ENCODE results near the gene ACOX1.
A peak's percentile ranks its signal among the peaks of the same experiment; 100 is the strongest.

The ACOX1 gene

DNA sequence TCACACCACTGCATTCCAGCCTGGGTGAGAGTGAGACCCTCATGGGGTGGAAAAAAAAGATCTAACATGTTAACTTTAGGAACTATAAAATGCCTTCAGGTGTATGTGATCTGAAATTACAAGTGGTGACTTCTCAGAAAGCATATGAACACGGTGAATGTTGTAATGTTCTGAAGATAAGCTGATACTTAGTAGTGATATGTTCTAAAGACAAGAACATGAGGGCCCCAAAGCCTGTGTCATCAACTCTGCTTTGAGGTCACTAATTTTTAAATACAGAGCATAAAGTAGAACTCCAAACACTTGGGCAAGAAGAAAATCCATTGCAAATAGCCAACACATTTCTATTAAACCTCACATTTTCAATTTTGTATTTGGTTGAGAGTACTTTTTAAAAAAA, 35.5 kb downstream of the ACOX1 start:
- H3K36me3 ChIP-seq (ENCODE audit: insufficient read depth, low read length): no peaks in the 10 kb centered on the region
- no peaks in the 10 kb centered on the region for H3K9me3 ChIP-seq (ENCODE audit: control insufficient read depth, insufficient read depth, low read length)
- H3K9ac ChIP-seq (ENCODE audit: low read depth, low read length): no peak overlapping the region
- H3K4me1 ChIP-seq (ENCODE audit: insufficient read depth, low read length): peaks cover 4% of the 10 kb centered on the region; the same call in 1 of the 2 replicates

DNA sequence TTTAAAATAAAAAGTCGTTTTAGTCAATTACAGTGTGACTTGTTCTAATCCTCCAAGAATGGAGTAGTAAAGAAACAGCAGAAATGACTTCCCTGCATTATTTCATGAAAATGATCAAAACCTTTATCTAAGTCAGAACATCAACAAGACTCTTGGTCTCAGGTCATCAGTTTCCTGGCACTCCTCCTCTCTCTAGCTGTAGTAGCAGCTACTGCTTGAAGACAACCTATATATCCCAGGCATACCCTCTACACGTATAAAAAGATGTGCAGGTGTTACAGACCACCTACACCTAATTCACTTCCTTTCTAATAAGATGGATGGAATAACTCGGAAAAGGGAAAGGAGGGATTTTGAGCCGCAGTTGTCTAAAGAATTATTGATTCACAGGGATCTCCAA, 36.5 kb downstream of the ACOX1 start:
- Histone ChIP-seq H3K9me3 (ENCODE audit: control insufficient read depth, insufficient read depth, low read length) (no peaks in the 10 kb centered on the region), H3K36me3 (ENCODE audit: insufficient read depth, low read length) (no peaks in the 10 kb centered on the region), H3K4me1 (ENCODE audit: insufficient read depth, low read length) (peaks cover 4% of the 10 kb centered on the region; the same call in 1 of the 2 replicates), H3K9ac (ENCODE audit: low read depth, low read length) (no peak overlapping the region)

DNA sequence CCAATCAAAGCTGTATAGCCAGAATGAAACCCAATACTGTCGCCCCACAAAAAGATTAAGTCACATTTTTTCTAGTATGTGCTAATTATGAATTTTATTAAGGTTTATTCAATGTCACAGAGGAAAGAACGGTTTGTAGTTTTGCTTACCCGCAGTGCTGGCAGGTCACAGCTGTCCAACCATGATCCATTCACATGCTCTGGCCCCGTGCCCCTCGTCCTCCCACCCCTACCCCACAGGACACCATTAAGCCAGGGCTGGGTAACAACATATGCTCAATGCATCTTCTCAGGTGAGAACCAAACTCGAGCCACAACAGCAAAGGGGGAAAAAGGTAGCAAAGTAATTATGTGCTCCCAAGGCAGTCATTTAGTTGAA, 37.5 kb downstream of the ACOX1 start:
- Histone ChIP-seq H3K4me1 (ENCODE audit: insufficient read depth, low read length) (peaks cover 4% of the 10 kb centered on the region; the same call in 1 of the 2 replicates), H3K9ac (ENCODE audit: low read depth, low read length) (peak overlapping the region; percentile 95; the same call in 1 of the 2 replicates), H3K36me3 (ENCODE audit: insufficient read depth, low read length) (no peaks in the 10 kb centered on the region), H3K9me3 (ENCODE audit: control insufficient read depth, insufficient read depth, low read length) (no peaks in the 10 kb centered on the region)

DNA sequence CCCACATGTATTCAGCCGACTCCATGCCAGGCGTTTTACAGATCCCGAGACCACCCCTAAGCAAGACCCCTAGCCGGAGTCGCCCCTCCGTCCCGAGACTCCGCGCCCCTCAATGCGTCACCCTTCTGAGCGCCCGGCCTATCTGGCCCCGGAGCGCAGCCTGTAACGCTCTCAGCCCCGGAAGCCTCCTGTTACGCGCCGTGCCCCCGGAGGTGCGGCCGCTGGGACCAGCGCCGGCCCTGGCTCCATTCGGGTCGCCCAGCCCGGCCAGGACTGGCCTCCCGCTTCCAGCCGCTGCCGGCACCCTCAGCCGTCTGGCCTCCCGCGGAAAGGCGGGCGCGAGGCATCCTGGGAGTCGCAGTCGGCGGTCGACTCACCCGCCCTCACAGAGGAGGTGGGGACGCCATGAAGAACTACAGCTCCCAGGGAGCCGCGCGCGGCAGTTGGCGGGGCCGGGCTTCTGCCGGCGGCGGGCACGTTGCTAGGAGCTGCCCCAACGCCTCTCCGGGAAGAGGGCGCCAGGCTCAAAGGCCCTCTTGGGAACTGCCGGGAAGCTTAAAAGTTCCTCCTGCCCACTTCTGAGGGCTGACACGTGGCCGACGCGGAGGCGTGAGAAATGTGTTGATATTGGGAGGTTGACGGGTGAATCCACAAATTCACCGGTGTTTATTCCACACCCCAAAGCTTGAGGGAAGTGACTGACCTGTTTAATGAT, 38.1 kb downstream of the ACOX1 start, which contains the start of gene FBF1:
FBF1 (minus strand) TSS at position 316 of the 715 bp plus-strand sequence. CDS start 2,893 bp downstream, outside the sequence.
- peak within 1 kb of the TSS; percentile 95 for H3K9ac ChIP-seq (ENCODE audit: low read depth, low read length)
- H3K36me3 ChIP-seq (ENCODE audit: insufficient read depth, low read length): no peaks in the 10 kb centered on the region
- peaks cover 4% of the 10 kb centered on the region; the same call in 1 of the 2 replicates for H3K4me1 ChIP-seq (ENCODE audit: insufficient read depth, low read length)
- H3K9me3 ChIP-seq (ENCODE audit: control insufficient read depth, insufficient read depth, low read length): no peaks in the 10 kb centered on the region

DNA sequence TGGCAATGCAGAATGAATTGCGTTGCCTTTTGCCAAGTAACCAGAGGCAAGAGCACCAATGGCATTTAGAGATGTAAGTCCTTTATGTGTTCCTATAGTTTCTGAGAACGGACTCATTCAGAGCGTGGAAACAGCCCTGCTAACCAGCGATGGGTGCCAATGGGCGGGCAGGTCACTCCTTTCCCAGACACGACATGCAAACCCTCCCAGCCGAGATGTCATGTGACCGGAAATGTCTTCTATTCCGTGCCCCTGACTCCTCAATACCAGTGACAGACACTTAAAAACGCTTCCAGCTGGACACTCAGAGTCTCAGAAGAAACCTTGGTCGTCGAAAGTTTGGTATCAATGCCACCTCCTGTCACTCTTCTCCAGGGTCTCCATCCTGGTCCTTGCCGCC, 41.3 kb downstream of the ACOX1 start:
- Histone ChIP-seq H3K36me3 (ENCODE audit: insufficient read depth, low read length) (no peaks in the 10 kb centered on the region; the same call in 1 of the 2 replicates), H3K9me3 (ENCODE audit: control insufficient read depth, insufficient read depth, low read length) (no peaks in the 10 kb centered on the region)

DNA sequence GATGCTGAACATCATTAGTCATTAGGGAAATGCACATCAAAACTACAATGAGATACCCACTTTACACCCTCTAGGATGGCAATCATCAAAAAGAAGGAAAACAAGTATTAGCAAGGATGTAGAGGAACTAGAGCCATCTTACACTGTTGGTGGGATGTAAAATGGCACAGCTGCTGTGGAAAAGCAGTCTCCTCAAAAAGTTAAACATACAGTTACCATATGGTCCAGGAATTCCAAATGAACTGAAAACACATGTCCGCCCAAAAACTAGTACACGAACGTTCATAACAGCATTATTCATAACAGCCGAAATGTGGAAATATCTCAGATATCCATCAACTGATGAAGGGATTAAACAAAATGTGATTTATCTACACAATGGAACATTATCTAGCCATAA, 45.2 kb downstream of the ACOX1 start:
- no peaks in the 10 kb centered on the region; the same call in 1 of the 2 replicates for H3K36me3 ChIP-seq (ENCODE audit: insufficient read depth, low read length)
- H3K9me3 ChIP-seq (ENCODE audit: control insufficient read depth, insufficient read depth, low read length): no peaks in the 10 kb centered on the region
- no peak overlapping the region for H3K9ac ChIP-seq (ENCODE audit: low read depth, low read length)
- no peaks in the 10 kb centered on the region for H3K4me1 ChIP-seq (ENCODE audit: insufficient read depth, low read length)

More for the DNA sequence above, 41.3 kb downstream of the ACOX1 start:
- Histone ChIP-seq H3K4me1 (ENCODE audit: insufficient read depth, low read length) (peaks cover 4% of the 10 kb centered on the region; the same call in 1 of the 2 replicates), H3K9ac (ENCODE audit: low read depth, low read length) (no peak overlapping the region)

DNA sequence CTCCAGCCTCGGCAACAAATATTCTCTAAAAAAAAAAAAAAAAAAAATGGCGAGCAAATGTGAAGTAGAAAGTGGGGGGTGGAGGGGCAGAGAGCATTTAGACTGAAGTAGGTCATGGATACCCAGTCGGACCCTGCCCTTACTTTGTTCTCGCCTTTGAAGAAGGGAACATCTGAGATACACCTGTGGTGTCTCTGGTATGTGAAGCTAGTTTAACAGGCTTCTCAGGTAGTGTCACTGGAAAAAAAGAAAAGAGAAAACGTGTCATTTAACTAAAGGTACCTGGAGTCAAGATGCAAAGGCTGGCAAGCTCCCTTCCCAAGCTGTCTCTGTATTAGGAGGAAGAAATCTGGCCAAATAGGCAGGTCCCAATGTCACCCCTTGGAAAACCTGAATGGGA, 46.1 kb downstream of the ACOX1 start:
- Histone ChIP-seq H3K9ac (ENCODE audit: low read depth, low read length) (no peak overlapping the region), H3K4me1 (ENCODE audit: insufficient read depth, low read length) (no peaks in the 10 kb centered on the region), H3K9me3 (ENCODE audit: control insufficient read depth, insufficient read depth, low read length) (no peaks in the 10 kb centered on the region), H3K36me3 (ENCODE audit: insufficient read depth, low read length) (no peaks in the 10 kb centered on the region; the same call in 1 of the 2 replicates)

DNA sequence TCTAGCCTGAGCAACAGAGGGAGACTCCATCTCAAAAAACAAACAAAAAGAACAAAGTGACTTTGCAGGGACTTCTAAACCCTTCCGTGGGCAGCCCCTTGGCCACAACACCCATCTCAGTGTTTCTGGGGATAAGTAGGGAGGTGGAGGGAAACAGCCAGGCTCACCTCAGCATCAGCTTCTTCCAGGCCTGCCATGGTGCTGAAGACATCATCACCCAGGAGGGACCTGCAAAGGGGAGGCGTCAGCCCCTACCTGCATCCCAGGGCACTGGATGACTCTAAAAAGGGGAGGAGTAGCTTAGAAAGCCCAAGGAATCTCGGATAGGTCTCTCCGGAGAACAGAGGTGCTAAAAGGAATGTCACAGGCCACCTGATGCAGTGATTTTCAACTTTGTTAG, 47.9 kb downstream of the ACOX1 start:
- no peaks in the 10 kb centered on the region; the same call in 1 of the 2 replicates for H3K36me3 ChIP-seq (ENCODE audit: insufficient read depth, low read length)
- no peaks in the 10 kb centered on the region for H3K9me3 ChIP-seq (ENCODE audit: control insufficient read depth, insufficient read depth, low read length)
- no peak overlapping the region for H3K9ac ChIP-seq (ENCODE audit: low read depth, low read length)
- H3K4me1 ChIP-seq (ENCODE audit: insufficient read depth, low read length): no peaks in the 10 kb centered on the region

DNA sequence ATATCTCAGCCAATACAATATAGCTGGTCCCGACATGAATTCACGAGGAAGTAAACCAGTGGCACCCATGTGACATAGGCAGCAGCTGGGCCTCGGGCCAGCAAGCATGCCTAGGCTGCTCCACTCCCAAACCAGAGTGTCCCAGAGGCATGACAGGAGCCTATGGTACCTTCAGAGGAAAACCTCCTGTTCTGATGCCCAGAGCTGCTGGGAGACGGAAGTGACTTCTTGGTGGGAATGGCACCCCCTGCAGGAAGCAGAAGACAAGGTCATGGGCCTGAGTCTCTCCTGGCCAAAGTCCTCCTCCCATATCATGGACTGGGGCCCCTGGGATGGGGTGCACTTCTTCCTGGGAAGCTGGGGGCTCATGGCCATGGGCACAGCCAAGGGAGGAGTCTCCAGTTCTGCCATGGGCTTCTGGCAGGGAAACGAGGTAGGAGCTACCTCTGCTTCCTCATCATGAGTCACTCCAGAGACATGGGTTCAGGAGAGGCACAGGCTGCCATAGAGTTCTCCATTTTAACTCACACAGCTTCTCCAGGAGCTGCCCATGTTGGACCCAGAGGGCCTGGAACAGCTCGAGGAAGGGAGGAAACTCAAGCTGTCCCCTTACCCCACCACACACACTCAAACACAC, 51.6 kb downstream of the ACOX1 start:
- Histone ChIP-seq H3K4me1 (ENCODE audit: insufficient read depth, low read length) (no peaks in the 10 kb centered on the region), H3K36me3 (ENCODE audit: insufficient read depth, low read length) (no peaks in the 10 kb centered on the region; the same call in 1 of the 2 replicates), H3K9me3 (ENCODE audit: control insufficient read depth, insufficient read depth, low read length) (no peaks in the 10 kb centered on the region)

DNA sequence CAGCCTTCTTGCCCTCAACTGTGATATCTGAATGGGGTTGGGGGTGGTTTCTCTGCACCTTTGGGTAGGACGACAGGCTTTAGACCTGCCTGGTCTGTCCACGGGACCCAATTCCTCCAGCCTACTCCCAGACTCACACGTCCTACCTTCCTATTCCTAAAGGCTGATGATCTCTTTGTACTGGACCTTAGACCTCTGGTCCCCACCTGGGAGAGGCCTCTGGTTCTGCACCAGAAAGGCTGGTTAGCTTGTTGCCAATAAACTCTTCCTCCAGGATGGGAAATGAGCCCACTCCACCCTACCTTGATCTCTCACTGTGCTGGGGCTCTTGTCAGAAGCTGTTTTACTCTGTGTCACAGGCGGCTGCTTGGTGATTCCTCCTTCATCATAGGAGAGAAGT, 52.5 kb downstream of the ACOX1 start:
- no peaks in the 10 kb centered on the region for H3K9me3 ChIP-seq (ENCODE audit: control insufficient read depth, insufficient read depth, low read length)
- no peaks in the 10 kb centered on the region for H3K4me1 ChIP-seq (ENCODE audit: insufficient read depth, low read length)
- no peaks in the 10 kb centered on the region; the same call in 1 of the 2 replicates for H3K36me3 ChIP-seq (ENCODE audit: insufficient read depth, low read length)
- no peak overlapping the region for H3K9ac ChIP-seq (ENCODE audit: low read depth, low read length)

More for the DNA sequence above, 51.6 kb downstream of the ACOX1 start:
- H3K9ac ChIP-seq (ENCODE audit: low read depth, low read length): no peak overlapping the region

DNA sequence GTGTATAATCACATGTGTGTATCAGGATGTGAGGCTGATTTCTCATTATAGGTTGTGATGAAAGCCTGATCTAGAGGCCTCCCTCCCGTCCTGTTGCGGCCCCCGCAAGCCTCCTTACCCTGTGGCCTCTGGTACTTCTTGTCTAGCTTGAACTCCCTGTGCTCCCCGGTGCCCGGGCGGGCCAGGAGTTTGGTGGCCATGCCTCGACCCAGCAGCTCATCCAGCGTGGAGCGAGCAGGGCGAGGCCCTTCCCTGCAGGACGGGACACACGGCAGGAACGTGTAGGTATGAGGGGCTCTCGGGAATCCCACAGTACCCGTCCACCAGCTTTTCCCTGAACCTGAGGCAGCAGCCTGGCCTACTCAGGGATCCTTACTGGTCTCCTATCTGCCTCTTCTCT, 53.1 kb downstream of the ACOX1 start:
- no peak overlapping the region for H3K9ac ChIP-seq (ENCODE audit: low read depth, low read length)
- no peaks in the 10 kb centered on the region for H3K9me3 ChIP-seq (ENCODE audit: control insufficient read depth, insufficient read depth, low read length)
- no peaks in the 10 kb centered on the region for H3K4me1 ChIP-seq (ENCODE audit: insufficient read depth, low read length)
- H3K36me3 ChIP-seq (ENCODE audit: insufficient read depth, low read length): no peaks in the 10 kb centered on the region; the same call in 1 of the 2 replicates

DNA sequence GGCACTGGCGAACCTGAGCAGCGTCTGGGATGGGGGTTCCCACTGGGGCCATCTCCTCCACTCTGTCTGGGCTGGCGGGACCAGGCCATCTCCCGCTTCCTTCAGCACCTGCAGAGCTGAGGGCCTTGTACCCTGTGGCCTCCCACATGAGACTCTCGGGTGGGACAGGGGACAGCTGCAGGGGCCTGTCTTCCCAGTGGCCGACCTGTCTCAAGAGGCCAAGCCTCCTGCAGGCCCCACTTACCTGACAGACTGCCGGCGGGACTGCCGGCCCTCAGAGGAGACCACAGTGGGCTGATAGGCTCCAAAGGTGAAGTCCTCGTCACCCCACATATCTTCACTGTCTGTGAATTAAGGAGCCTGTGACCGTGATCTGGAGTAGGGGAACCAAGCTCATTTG, 53.9 kb downstream of the ACOX1 start:
- Histone ChIP-seq H3K9me3 (ENCODE audit: control insufficient read depth, insufficient read depth, low read length) (no peaks in the 10 kb centered on the region), H3K4me1 (ENCODE audit: insufficient read depth, low read length) (no peaks in the 10 kb centered on the region), H3K36me3 (ENCODE audit: insufficient read depth, low read length) (no peaks in the 10 kb centered on the region; the same call in 1 of the 2 replicates), H3K9ac (ENCODE audit: low read depth, low read length) (no peak overlapping the region)

DNA sequence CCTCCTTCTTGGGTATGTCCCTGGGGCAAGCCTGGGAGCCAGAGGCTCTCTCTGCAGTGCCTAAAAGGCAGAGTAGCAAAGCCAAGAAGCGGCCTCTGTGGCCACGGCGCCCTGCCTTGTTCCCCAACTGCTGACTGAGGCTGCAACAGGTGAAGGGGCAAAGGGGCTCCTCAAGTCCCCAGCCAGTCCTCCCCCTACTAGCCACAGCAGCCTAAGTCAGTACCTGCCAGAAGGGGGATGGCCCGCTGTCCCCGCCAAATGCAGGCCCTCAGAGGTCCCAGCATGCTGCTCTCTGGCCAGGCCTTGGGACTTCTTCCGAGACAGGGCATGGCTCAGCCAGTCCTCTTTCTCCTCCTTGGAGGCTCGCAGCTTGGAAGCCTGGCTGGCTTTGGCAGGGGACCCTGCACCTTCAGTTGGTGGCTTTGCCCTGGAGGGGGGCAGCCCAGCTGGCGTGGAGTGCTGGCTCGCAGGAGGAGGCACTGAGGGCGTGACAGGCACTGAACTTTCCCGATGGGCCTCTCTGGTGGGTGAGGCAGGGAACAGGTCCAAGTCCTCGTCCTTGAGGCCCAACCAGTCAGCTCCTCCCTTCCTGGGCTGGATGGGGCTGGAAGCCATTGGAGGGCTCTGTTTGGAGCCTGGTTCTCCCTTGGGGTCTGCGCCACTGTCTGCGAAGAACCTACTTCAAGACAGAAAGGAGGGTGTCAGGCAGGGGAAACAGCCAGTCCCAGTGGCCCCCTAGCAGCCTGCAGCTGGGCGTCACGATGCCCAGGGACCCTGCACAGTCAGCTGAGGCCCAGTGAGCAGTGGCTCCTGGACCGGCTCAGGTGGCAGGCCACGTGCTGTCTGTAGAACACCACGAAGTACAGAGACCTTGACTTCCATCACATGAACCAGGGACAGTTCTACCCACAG, 55.7 kb downstream of the ACOX1 start:
- Histone ChIP-seq H3K36me3 (ENCODE audit: insufficient read depth, low read length) (no peaks in the 10 kb centered on the region; the same call in 1 of the 2 replicates), H3K9ac (ENCODE audit: low read depth, low read length) (no peak overlapping the region), H3K9me3 (ENCODE audit: control insufficient read depth, insufficient read depth, low read length) (no peaks in the 10 kb centered on the region), H3K4me1 (ENCODE audit: insufficient read depth, low read length) (no peaks in the 10 kb centered on the region)
